Renal cortex interstitium (tissue), 11 donors: ENCODE data around the gene MTA3. TPM values are rescaled to one million over a fixed set of nuclear protein-coding genes. Genes with fewer than 3 reads are reported as not detected.
"Not testable (repeated sequence)": the region's sequence is repeated elsewhere in the genome, so short reads cannot be mapped to it uniquely, and the experiment has no call there.

ENCODE experiments used
- DNase-seq, 11 donors: peaks; one replicate each; pipeline ENCODE4 v3.0.0-alpha.2; 2013; ENCODE audit warnings: low read depth in 9 of 11, low spot score in 4 of 11; ENCODE audit errors: extremely low read depth in 1 of 11
- polyA plus RNA-seq, 3 donors: library from polyadenylated mRNA; unstranded; fragments of 120-200 nt; gene quantifications; one replicate each; pipeline ENCODE4 v1.2.1, GENCODE V29; 2013; ENCODE audit not compliant: insufficient read length in 3 of 3

MTA3 gene
- polyA plus RNA-seq, 3 donors: 65.6 to 86.0 (median 77.3) TPM

DNA sequence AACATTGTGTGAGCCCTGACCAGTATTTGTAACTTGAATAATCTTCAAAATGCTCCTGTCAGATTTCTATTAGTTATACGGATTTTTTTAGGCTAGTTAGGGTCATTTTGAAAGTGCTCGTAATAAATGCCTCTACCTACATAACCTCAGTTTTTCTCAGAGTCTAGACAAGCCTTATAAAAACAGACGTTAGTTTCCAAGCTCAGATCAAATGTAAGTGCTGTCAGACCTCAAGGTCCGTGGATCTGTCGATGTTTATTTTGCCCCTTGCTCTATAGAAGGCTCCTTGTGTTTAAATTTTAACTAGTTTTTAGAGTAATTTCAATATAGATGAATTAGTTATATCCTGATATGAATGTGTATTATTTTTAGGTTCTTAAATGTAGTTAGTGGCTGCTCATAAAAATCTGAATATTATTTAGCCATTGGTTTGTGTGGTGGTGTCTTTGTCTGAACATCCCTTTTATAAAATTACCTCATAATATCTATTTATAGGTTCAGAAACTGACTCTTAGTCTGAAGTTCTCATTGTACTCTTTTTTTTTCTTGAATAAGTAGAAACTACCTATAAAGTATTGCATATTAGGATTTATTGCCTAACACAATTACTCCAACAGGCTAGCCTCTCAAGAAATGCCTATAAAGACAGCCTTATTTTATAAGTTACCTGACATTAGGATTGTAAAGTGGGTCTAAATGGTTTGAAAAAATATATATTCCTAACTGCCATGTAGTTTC lies 71.1 kb downstream of the MTA3 start:
- DNase-seq: no peak

- no peak for DNase-seq
Measured at GRCh38 chr2:42640261-42640660, 71.8 kb downstream of the MTA3 start.

DNA sequence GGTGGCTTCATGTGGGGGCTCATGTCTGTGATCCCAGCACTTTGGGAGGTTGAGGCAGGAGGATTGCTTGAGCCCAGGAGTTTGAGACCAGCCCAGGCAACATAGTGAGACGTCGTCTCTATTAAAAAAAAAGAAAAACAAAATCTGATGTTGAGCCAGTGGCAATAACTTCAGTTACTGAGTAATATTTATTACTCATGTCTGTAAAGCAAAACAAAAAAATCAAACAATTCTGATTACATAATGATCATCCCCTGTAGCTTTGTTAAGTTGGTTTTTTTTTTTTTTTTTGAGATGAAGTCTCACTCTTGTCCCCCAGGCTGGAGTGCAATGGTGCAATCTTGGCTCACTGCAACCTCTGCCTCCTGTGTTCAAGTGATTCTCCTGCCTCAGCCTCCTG lies 73.9 kb downstream of the MTA3 start:
- not testable (repeated sequence) for DNase-seq

- DNase-seq: no peak
Measured at GRCh38 chr2:42645551-42645950, 77.1 kb downstream of the MTA3 start.

GRCh38 chr2:42648796-42649195 lies 80.4 kb downstream of the MTA3 start:
- DNase-seq: no peak

DNA sequence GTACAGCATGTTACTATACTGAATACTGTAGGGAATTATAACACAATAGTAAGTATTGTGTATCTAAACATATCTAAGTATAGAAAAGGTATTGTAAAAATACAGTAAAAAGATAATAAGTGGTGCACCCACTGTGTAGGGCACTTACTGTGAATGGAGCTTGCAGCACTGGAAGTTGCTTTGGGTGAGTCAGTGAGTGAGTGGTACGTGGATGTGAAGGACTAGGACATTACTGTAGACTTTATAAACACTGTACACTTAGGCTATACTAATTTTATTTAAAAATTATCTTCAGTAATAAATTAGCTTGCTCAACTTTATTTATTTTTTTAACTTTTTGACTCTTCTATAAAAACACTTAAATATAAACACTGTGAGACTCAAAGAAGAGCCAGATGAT lies 82.6 kb downstream of the MTA3 start:
- no peak for DNase-seq

DNA sequence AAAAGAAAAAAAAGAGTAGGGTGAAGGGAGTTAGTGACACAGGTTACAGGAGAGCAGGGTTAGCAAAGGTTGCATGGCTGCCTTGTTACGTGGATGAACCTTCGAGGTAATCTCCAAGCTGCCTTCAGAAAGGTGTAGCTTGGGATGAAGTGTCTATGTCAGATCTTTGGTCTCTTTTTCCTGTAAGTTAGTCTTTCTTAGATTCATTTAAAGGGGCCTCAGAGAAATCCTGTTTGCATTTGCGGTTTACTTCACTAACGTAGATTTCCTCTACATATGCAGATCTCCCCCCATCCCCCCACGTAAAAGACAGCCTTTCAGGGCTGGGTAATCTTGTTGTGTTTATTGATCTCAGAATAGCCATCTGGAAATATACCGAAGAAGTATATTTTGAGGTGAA lies 83.7 kb downstream of the MTA3 start:
- no peak for DNase-seq

- no peak for DNase-seq
Measured at GRCh38 chr2:42653039-42653438, 84.6 kb downstream of the MTA3 start.

DNA sequence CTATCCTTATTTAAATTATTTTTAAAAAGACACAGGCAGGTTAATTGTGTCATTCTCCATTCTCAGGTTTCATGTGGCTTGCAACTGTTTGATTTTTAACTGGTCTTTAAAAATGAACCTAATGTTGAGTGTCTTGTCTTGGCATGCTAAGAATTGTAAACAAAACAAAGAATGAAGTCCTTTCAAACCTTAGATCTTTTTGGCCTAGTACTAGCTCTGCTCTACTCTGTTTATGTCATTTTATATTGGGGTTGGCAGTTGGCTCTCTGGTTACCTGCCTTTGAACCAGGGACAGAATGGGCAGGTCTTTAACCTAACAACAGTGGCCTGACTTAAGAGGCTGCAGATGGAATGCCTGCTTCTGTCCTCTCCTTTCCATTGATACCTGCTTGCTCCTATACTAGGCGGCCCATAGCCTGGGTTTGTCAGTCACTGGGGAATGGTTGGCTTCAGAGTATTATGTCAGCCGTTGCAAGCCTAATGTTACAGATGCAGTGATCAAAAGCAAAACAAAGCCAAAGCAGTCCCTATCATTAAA lies 85.5 kb downstream of the MTA3 start:
- DNase-seq: no peak

- no peak for DNase-seq
Measured at GRCh38 chr2:42658306-42658705, 89.9 kb downstream of the MTA3 start.

DNA sequence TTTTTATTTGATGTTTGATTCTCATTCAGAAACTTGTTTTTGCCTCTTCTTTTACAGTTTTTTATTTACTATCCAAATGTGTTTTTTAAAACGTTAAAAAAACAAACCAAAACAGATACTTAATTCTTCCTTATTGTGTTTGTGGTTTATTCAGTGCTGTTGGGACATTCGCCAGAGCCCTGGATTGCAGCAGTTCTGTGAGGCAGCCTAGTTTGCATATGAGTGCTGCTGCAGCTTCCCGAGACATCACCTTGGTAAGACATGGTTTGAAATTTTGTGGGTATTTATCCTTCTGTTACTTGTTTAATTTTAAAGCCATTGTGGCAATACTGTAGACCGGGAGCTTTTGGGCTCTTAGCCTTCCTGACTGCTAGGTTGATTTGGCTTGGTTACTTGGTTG lies 91.2 kb downstream of the MTA3 start:
- no peak for DNase-seq

DNA sequence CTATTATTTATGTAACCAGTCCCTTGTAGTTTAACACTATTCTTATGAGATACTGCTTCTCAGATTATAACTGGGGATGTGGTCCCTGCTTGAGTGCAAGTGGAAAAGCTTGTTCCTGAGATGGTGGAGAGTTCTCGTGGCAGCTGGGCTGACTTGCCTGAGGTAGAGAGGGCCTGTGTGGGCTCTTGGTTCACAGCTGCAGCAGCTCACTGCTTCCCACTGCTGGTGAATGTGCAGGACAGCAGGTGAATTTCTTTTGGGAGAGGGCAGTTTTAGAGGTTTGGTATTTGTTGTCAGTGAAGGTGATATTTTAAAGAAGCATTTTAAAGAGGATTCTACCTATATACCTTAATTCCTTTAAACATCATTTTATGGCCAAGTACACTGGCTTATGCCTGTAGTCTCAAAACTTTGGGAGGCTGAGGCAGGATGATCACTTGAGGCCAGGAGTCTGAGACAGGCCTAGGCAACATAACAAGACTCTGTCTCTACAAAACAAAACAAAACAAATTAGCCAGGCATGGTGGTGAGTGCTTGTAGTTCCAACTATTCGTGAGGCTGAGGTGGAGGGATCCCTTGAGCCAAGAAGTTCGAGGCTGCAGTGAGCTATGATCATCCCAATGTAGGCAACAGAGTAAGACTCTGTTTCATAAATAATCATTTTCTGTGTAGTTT lies 94.8 kb downstream of the MTA3 start:
- peak; percentile 45 to 78 (median 67) for DNase-seq

DNA sequence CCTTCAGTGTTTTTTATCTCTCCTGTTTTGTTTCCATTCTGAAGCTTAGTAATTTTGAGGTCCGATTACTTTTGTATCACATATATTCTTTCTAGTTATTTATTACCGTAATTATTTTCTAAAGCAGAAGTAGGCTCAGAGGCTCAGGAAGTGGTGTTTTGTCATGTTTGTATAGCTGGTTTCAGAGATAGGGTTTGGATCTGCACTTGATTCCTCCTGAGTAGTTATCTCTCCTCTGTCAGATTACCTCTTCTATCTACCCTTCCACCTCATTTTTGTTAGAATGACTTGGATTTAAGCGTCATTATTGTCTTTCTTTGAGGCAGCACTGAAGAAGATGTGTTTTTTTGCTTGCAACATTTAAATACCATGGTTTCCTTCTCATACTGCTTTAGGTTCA lies 95.4 kb downstream of the MTA3 start:
- no peak for DNase-seq

DNA sequence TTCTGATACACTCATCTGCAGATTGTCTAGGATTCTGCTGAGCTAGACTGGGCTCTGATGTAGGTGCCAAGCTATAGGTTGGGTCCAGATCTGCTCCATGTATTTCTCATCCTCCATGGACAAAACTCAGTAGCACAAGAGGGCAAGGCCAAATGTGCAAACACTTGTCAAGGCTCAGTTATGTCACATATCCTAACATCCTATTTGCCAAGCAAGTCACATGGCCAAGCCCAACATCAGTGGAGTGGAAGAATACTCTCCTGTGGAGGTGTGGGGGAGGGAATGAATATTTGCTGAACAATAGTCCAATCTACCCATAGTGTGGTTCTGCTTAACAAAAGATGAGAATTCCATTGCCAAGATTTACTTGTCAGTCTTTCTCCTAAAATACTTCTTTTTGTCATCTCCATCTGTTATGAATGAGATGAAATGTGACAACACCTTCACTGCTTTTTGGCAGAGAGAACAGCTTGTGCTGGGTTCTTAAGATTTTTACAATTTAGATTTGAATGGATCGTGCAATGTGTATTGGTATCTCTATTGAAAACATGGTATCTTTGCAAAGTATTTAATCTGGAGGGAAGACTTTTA lies 105.7 kb downstream of the MTA3 start:
- DNase-seq: no peak

DNA sequence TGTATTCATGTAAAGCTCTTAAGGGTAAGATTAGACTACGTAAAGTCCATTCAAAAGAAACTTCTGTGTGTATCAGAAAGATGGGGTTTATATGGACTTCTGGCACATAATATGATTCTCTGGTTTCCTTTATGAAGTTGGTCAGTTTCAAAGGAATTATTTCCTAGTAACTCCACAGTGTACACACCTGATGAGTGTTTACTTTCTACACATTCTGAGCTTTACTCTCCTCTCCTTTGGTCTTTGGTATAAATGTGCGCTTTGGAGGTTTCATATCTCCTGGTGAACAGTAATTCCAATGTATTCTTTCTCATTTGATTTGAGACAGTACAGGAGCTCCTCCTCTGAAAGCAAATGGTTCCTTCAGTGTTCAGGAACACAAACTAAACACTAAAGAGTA lies 107.4 kb downstream of the MTA3 start:
- no peak for DNase-seq

DNA sequence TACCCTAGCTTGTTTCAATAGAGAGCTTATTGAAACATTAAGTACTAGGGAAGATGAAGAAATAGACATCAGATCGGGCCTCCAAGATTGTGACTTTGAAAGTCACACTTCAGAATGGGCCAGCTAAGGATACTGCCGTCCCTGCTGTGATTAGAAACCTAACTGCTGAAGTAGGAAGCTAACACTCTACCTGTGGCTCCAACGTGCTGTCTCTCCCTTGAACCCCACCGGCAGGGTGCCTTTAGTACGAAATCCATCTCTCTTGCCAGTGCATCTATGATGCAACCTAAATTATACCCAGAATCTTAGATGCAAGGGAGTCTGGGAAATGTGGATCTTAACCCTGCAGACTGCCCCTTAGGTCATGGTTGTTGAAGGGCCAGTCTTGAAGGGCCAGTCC lies 116.9 kb downstream of the MTA3 start:
- no peak for DNase-seq

DNA sequence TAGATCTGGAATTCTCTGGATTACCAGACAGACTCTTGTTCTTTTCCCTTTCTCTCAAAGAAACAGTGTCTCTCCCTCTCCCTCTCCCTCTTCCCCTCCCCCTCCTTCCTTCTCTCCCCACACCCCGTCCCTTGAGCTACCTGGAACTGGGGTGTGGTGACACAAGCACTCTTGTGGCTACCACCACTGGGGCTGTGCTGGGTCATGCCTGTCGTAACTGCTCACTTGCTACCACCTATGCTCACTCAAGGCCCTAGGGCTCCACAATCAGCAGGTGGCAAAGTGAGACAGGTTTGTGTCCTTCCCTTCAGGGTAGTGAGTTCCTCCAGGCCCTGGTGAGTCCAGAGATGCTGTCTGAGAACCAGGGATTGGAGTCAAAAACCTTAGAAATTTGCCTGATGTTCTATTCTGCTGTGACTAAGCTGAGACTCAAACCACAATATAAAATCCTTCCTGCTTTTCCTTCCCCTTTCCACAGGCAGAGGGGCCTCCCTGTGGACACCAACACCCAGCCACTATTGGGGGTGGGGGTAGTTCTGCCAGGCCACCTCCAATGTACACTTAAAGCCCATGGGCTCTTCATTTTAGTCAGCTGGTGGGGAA lies 124.7 kb downstream of the MTA3 start:
- no peak for DNase-seq

- DNase-seq: no peak
Measured at GRCh38 chr2:42693688-42694479, 125.5 kb downstream of the MTA3 start.

GRCh38 chr2:42696987-42697386 lies 128.6 kb downstream of the MTA3 start:
- DNase-seq: no peak
